CD4-positive, CD25-positive, alpha-beta regulatory T cell (primary cell): Measurements from ENCODE around the gene CHKA. TPM values are rescaled to one million over a fixed set of nuclear protein-coding genes. Genes with fewer than 3 reads are reported as not detected.
A peak's percentile ranks its signal among the peaks of the same experiment; 100 is the strongest.

Experiments used
- ATAC-seq, 2 donors: fragments of 150-1000 bp; cut with Tn5 transposase; one replicate each; pipeline ENCODE4 v1.10.0; 2021; ENCODE audit warnings: low read depth in 2 of 2, moderate number of reproducible peaks in 2 of 2, moderate library complexity in 1 of 2
- DNase-seq, 3 donors: peaks; one replicate each; pipeline versions ENCODE4 v3.0.0 to v3.0.0-alpha.2; 2012 to 2022; ENCODE audit warnings: mixed read lengths in 1 of 3
- H3K27ac ChIP-seq: one replicate; pipeline ENCODE4 v1.7.0; 2013; ENCODE audit warnings: mild to moderate bottlenecking, low read length; ENCODE audit not compliant: insufficient read depth, poor library complexity, severe bottlenecking
- H3K27me3 ChIP-seq: one replicate; pipeline ENCODE4 v1.7.0; 2013; ENCODE audit warnings: low read length; ENCODE audit not compliant: control insufficient read depth, insufficient read depth
- H3K36me3 ChIP-seq: one replicate; pipeline ENCODE4 v1.7.0; 2013; ENCODE audit warnings: mild to moderate bottlenecking, low read length, moderate library complexity; ENCODE audit not compliant: control insufficient read depth, insufficient read depth
- H3K4me1 ChIP-seq: 2 replicates; pipeline ENCODE4 v1.7.0; 2013; ENCODE audit warnings: mild to moderate bottlenecking, low read length; ENCODE audit not compliant: insufficient read depth, control insufficient read depth, poor library complexity, severe bottlenecking
- H3K4me3 ChIP-seq: one replicate; pipeline ENCODE4 v1.7.0; 2013; ENCODE audit warnings: low read depth, mild to moderate bottlenecking, low read length, moderate library complexity
- H3K9me3 ChIP-seq, 2 experiments: 1 replicate in 1 of 2; 2 replicates in 1 of 2; pipeline ENCODE4 v1.7.0; 2013; ENCODE audit warnings: low read length in 2 of 2, mild to moderate bottlenecking in 1 of 2, moderate library complexity in 1 of 2; ENCODE audit not compliant: control insufficient read depth in 2 of 2
- H3K27ac Mint-ChIP-seq, 3 donors: one replicate each; pipeline ENCODE4 v1.8.0; 2020 to 2022; ENCODE audit warnings: mild to moderate bottlenecking in 3 of 3, mixed read lengths in 3 of 3, moderate library complexity in 2 of 3
- H3K27me3 Mint-ChIP-seq: one replicate; pipeline ENCODE4 v1.8.0; 2022; ENCODE audit warnings: mild to moderate bottlenecking, mixed read lengths
- H3K36me3 Mint-ChIP-seq: one replicate; pipeline ENCODE4 v1.8.0; 2020; ENCODE audit warnings: mixed read lengths
- H3K4me1 Mint-ChIP-seq, 4 donors: one replicate each; pipeline ENCODE4 v1.8.0; 2020 to 2022; ENCODE audit warnings: mixed read lengths in 4 of 4, mild to moderate bottlenecking in 1 of 4
- H3K4me3 Mint-ChIP-seq, 4 donors: one replicate each; pipeline ENCODE4 v1.8.0; 2020 to 2022; ENCODE audit warnings: mild to moderate bottlenecking in 4 of 4, mixed read lengths in 4 of 4, moderate library complexity in 3 of 4
- H3K9me3 Mint-ChIP-seq, 7 donors: one replicate each; pipeline ENCODE4 v1.8.0; 2020 to 2022; ENCODE audit warnings: mixed read lengths in 7 of 7, mild to moderate bottlenecking in 3 of 7, moderate library complexity in 2 of 7
- polyA plus RNA-seq, 4 donors: library from polyadenylated mRNA; unstranded; fragments of 300-500 nt; fragmentation: Illumina TruSeq; gene quantifications; one replicate each; pipeline ENCODE4 v1.2.3, GENCODE V29; 2021
- total RNA-seq: library from RNA; stranded (reverse); gene quantifications from one replicate; pipeline ENCODE4 v1.2.3, GENCODE V29; 2022

Gene CHKA
- total and polyA plus RNA-seq, 5 donors from 2014 or later = 0.76 to 8.1 (median 1.2) TPM

DNA sequence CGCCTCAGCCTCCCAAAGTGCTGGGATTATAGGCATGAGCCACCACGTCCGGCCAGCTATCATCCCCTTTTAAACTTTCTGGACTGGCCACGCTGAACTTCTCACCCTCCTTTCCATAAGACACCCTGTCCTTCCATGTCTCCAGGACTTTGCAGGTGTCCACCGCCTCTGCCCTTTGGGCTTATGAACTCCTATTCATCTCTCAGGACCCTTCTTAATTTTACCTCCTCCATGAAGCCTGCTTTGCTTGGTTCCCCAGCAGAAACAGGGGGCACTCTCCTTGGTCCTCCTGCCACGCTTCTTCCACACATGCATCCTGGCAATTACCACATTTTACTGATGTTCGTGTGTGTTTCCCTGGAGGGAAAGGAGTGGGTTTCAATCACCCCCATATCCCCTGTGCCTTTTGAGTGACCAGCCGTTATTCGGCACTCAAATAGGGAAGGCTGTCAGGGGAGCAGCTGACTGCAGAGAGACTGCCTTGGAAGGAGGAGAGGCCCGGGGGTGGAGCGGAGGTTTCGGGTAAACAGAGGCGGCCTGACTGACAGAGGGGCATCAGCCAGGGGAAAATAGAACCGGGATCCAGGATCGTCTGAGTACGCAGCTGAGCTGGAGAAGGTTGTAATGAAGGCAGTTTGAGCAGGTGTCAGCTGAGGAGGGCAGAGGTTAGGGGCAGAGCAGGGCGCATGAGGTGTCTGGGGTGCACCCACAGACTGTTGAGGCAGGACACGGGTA, 27.1 kb upstream of the CHKA start:
- H3K4me1 ChIP-seq = no peaks in the 10 kb centered on the region
- H3K36me3 ChIP-seq = no peaks in the 10 kb centered on the region
- no peak overlapping the region for H3K4me3 Mint-ChIP-seq
- H3K9me3 Mint-ChIP-seq = no peaks in the 10 kb centered on the region
- H3K27me3 Mint-ChIP-seq = no peaks in the 10 kb centered on the region
- H3K27me3 ChIP-seq = no peaks in the 10 kb centered on the region
- DNase-seq (no peak), ATAC-seq (no peak)
- peak overlapping the region in 1 of 3 donors; percentile 33 for H3K27ac Mint-ChIP-seq
- no peak overlapping the region for H3K27ac ChIP-seq
- H3K9me3 ChIP-seq = no peaks in the 10 kb centered on the region
- peaks cover 0 to 4% (median 1%) of the 10 kb centered on the region in 4 donors for H3K4me1 Mint-ChIP-seq
- H3K36me3 Mint-ChIP-seq = no peaks in the 10 kb centered on the region
- H3K4me3 ChIP-seq = no peak overlapping the region

- Histone ChIP-seq H3K36me3 (no peaks in the 10 kb centered on the region), H3K27me3 (no peaks in the 10 kb centered on the region), H3K4me1 (peaks cover 6% of the 10 kb centered on the region), H3K4me3 (no peak overlapping the region), H3K27ac (no peak overlapping the region), H3K9me3 (no peaks in the 10 kb centered on the region)
- Mint-ChIP-seq H3K9me3 (no peaks in the 10 kb centered on the region), H3K4me1 (peaks cover 0 to 2% (median under 1%) of the 10 kb centered on the region in 4 donors), H3K27me3 (no peaks in the 10 kb centered on the region), H3K27ac (no peak overlapping the region), H3K4me3 (no peak overlapping the region), H3K36me3 (no peaks in the 10 kb centered on the region)
- ATAC-seq = no peak
- no peak for DNase-seq
These were observed 25.7 kb upstream of the CHKA start for GRCh38 chr11:68146704-68147474.

DNA sequence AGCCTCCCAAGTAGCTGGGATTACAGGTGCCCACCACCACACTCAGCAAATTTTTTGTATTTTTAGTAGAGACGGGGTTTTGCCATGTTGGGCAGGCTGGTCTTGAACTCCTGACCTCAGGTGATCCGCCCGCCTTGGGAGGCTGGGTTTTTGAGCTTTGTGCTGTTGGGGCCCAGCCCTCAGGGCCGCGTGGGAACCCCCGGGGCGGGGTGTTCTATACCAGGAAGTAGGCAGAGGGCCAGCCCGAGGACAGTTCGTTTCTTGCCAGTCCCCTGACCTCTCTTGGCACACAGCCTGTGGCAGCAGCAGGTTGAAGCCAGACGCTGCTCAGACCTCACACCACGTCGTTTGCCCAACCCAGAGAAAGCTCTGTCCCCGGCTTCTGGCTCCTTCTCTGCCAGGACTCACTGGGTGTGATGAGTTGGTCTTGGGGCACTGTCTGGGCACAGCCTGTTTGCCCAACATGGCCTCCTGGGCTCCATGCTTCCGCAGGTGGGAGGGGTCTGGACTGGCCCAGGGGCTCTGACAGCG, 24.9 kb upstream of the CHKA start:
- ATAC-seq (no peak), DNase-seq (no peak)
- Mint-ChIP-seq H3K4me3 (no peak overlapping the region), H3K27me3 (no peaks in the 10 kb centered on the region), H3K36me3 (no peaks in the 10 kb centered on the region), H3K9me3 (no peaks in the 10 kb centered on the region), H3K27ac (peak overlapping the region in 1 of 3 donors; percentile 60), H3K4me1 (peaks cover 0 to 7% (median under 1%) of the 10 kb centered on the region in 4 donors)
- Histone ChIP-seq H3K27me3 (no peaks in the 10 kb centered on the region), H3K9me3 (no peaks in the 10 kb centered on the region), H3K4me1 (peaks cover 8% of the 10 kb centered on the region), H3K36me3 (no peaks in the 10 kb centered on the region), H3K4me3 (no peak overlapping the region), H3K27ac (no peak overlapping the region)

DNA sequence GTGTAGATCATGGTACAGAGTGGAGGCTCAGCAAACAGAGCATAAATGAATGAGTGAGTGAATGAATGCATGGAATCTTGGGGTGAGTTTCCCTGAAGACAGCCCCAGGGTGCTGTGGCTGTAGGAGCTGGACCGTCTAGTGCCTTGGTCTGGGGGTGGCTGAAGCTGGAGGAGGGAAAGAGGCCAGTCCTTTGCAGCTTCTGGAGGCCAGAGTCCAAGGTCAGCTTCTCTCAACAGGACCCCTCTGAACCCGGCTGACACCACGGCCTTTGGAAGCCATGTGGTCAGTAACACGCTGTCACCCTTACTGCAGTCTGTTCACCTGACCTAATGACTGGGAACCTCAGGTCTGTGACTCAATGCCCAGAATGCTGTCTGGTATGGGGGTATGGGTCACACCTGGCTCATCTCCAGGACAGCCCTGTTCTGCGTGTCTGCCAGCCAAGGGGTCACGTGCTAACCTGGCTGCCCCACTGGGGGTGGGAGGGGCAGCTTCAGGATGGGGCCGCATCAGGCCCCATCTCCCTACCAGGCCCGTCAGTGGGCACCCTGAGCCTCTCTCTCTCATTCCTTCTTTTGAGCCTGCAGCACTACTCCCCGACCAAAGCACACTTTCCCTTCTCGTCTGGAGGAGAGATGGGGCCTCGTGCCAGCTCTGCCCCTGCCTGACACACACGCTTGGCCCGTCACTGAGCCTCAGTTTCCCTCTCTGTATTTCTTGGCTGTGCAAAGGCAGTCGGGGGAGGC, 24.1 kb upstream of the CHKA start:
- Histone ChIP-seq H3K4me3 (no peak overlapping the region), H3K9me3 (no peaks in the 10 kb centered on the region), H3K36me3 (no peaks in the 10 kb centered on the region), H3K27ac (no peak overlapping the region), H3K27me3 (no peaks in the 10 kb centered on the region), H3K4me1 (peaks cover 8% of the 10 kb centered on the region)
- no peaks in the 10 kb centered on the region for H3K36me3 Mint-ChIP-seq
- no peaks in the 10 kb centered on the region for H3K27me3 Mint-ChIP-seq
- no peak for DNase-seq
- H3K27ac Mint-ChIP-seq = no peak overlapping the region
- peaks cover 0 to 7% (median under 1%) of the 10 kb centered on the region in 4 donors for H3K4me1 Mint-ChIP-seq
- H3K9me3 Mint-ChIP-seq = no peaks in the 10 kb centered on the region
- ATAC-seq = no peak
- no peak overlapping the region for H3K4me3 Mint-ChIP-seq

GRCh38 chr11:68143310-68143689, 22.1 kb upstream of the CHKA start:
- H3K4me3 ChIP-seq = no peak overlapping the region
- H3K4me1 ChIP-seq = peaks cover 8% of the 10 kb centered on the region
- DNase-seq = no peak
- no peaks in the 10 kb centered on the region for H3K27me3 ChIP-seq
- no peak overlapping the region for H3K27ac ChIP-seq
- no peak overlapping the region for H3K4me3 Mint-ChIP-seq
- no peaks in the 10 kb centered on the region for H3K9me3 ChIP-seq
- no peaks in the 10 kb centered on the region for H3K27me3 Mint-ChIP-seq
- no peaks in the 10 kb centered on the region for H3K9me3 Mint-ChIP-seq
- no peaks in the 10 kb centered on the region for H3K36me3 ChIP-seq
- ATAC-seq = no peak
- H3K36me3 Mint-ChIP-seq = no peaks in the 10 kb centered on the region
- no peak overlapping the region for H3K27ac Mint-ChIP-seq
- peaks cover 0 to 7% (median under 1%) of the 10 kb centered on the region in 4 donors for H3K4me1 Mint-ChIP-seq

- ATAC-seq = no peak
- no peaks in the 10 kb centered on the region for H3K9me3 ChIP-seq
- H3K36me3 Mint-ChIP-seq = no peaks in the 10 kb centered on the region
- peaks cover 8% of the 10 kb centered on the region for H3K4me1 ChIP-seq
- no peak overlapping the region for H3K4me3 ChIP-seq
- H3K36me3 ChIP-seq = no peaks in the 10 kb centered on the region
- no peaks in the 10 kb centered on the region for H3K9me3 Mint-ChIP-seq
- H3K27ac ChIP-seq = no peak overlapping the region
- no peaks in the 10 kb centered on the region for H3K27me3 Mint-ChIP-seq
- no peak for DNase-seq
- H3K27ac Mint-ChIP-seq = no peak overlapping the region
- H3K4me1 Mint-ChIP-seq = peaks cover 0 to 7% (median under 1%) of the 10 kb centered on the region in 4 donors
- no peak overlapping the region for H3K4me3 Mint-ChIP-seq
- H3K27me3 ChIP-seq = no peaks in the 10 kb centered on the region
These were observed 21.5 kb upstream of the CHKA start for GRCh38 chr11:68142441-68143309.

- ATAC-seq = no peak
- no peak overlapping the region for H3K27ac ChIP-seq
- DNase-seq = peak in 1 of 3 donors; percentile 26
- no peak overlapping the region for H3K4me3 ChIP-seq
- no peaks in the 10 kb centered on the region for H3K9me3 Mint-ChIP-seq
- H3K36me3 Mint-ChIP-seq = no peaks in the 10 kb centered on the region
- no peaks in the 10 kb centered on the region for H3K36me3 ChIP-seq
- H3K27ac Mint-ChIP-seq = no peak overlapping the region
- no peak overlapping the region for H3K4me3 Mint-ChIP-seq
- H3K9me3 ChIP-seq = no peaks in the 10 kb centered on the region
- H3K27me3 ChIP-seq = no peaks in the 10 kb centered on the region
- H3K4me1 Mint-ChIP-seq = peaks cover 0 to 7% (median under 1%) of the 10 kb centered on the region in 4 donors
- peaks cover 8% of the 10 kb centered on the region for H3K4me1 ChIP-seq
- no peaks in the 10 kb centered on the region for H3K27me3 Mint-ChIP-seq
These were observed 20.8 kb upstream of the CHKA start for GRCh38 chr11:68142028-68142412.
